Activated naive CD8-positive, alpha-beta T cell treated with anti-CD3 and anti-CD28 coated beads, Interleukin-2, amount 50 U/mL, for 24 hours (primary cell): ENCODE results near the gene DMD.
A peak's percentile ranks its signal among the peaks of the same experiment; 100 is the strongest.

Experiments
- ATAC-seq: fragments of 150-1000 bp; cut with Tn5 transposase; one replicate; pipeline ENCODE4 v1.10.0; 2021
- DNase-seq: peaks from one replicate; pipeline ENCODE4 v3.0.0; 2021
- H3K27ac Mint-ChIP-seq: one replicate; pipeline ENCODE4 v1.8.0; 2021; ENCODE audit warnings: mild to moderate bottlenecking, mixed read lengths
- H3K27me3 Mint-ChIP-seq: one replicate; pipeline ENCODE4 v1.8.0; 2021; ENCODE audit warnings: mixed read lengths
- H3K36me3 Mint-ChIP-seq: one replicate; pipeline ENCODE4 v1.8.0; 2021; ENCODE audit warnings: low read depth, mixed read lengths
- H3K4me1 Mint-ChIP-seq: one replicate; pipeline ENCODE4 v1.8.0; 2021; ENCODE audit warnings: mixed read lengths
- H3K4me3 Mint-ChIP-seq: one replicate; pipeline ENCODE4 v1.8.0; 2021; ENCODE audit warnings: mild to moderate bottlenecking, moderate library complexity, mixed read lengths
- H3K9me3 Mint-ChIP-seq: one replicate; pipeline ENCODE4 v1.8.0; 2021; ENCODE audit warnings: mixed read lengths

Gene DMD

DNA sequence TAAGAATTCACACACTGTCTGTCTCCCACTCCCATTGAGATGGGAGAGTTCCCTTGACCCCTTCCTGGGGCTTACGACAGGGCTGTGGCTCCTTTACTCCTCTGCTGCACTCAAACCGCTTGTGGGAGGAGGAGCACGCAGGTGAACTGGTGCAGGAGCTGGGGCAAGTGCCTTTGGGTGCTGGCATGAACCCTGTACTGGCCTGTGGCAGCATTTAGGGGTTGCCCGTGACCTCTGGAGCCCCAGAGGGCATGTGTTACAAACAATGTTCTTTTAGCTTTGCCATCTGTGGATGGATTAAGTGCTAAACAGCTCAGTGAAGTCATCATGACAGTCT is 2117.7 kb downstream of the DMD start:
- DNase-seq (no peak), ATAC-seq (no peak)
- Mint-ChIP-seq H3K27me3 (peaks cover 2% of the 10 kb centered on the region), H3K4me1 (peaks cover 5% of the 10 kb centered on the region), H3K4me3 (no peak overlapping the region), H3K27ac (no peak overlapping the region), H3K9me3 (no peaks in the 10 kb centered on the region), H3K36me3 (no peaks in the 10 kb centered on the region)

DNA sequence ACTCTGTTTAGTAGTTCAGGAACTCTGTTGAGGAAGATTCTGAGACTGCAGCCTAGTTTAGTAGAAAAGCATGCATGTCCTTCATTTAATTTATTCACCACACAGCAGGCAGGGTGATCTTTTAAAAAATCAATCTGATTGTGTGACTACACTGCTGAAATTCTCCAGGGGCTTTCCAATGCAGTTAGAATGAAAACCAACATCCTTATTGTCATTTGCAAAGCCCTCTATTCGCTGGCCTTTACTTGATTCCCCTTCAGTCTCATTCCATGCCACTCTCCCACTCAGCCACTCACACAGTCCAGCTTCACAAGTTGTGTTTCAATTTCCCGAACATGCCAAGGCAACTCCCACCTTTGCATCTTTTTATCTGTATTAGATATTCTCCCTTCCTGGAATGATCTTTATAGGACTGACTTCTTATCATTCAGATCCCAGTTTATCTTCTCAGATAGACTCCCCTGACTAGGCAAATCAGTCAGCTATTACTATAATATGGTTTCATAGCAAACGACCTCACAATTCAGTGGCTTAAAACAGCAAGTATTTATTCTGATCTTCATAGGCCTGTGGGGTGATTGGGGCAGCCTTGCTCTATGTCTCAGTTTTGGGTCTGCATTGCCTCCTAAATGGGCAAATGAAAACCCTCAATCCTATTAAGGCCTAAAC is 2118.2 kb downstream of the DMD start:
- Mint-ChIP-seq H3K27me3 (peaks cover 2% of the 10 kb centered on the region), H3K36me3 (no peaks in the 10 kb centered on the region), H3K27ac (no peak overlapping the region)

DNA sequence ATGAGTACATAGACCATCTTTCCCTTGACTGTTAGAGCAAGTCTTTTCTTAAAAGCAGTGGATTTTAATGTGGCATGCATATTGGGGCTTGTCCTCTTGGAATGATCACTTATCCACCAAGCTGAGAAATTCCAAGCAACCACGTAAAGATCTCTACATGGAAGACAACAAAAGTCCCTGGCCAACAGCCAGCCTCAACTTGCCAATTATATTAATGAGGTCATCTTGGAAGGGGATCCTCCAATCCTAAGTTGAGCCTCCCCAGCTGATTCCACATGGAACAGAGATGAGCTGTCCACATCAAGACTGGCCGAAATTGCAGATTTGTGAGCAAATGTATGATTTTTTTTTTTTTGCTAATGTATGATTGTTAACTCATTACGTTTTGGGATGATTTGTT is 2118.9 kb downstream of the DMD start:
- H3K36me3 Mint-ChIP-seq, result no peaks in the 10 kb centered on the region
- H3K9me3 Mint-ChIP-seq, result no peaks in the 10 kb centered on the region
- no peak overlapping the region for H3K27ac Mint-ChIP-seq
- ATAC-seq (no peak), DNase-seq (no peak)
- peaks cover 2% of the 10 kb centered on the region for H3K27me3 Mint-ChIP-seq
- H3K4me1 Mint-ChIP-seq, result peaks cover 5% of the 10 kb centered on the region
- H3K4me3 Mint-ChIP-seq, result no peak overlapping the region

More for the DNA sequence above, 2118.2 kb downstream of the DMD start:
- ATAC-seq (no peak), DNase-seq (no peak)
- Mint-ChIP-seq H3K4me3 (no peak overlapping the region), H3K4me1 (peaks cover 5% of the 10 kb centered on the region), H3K9me3 (no peaks in the 10 kb centered on the region)

DNA sequence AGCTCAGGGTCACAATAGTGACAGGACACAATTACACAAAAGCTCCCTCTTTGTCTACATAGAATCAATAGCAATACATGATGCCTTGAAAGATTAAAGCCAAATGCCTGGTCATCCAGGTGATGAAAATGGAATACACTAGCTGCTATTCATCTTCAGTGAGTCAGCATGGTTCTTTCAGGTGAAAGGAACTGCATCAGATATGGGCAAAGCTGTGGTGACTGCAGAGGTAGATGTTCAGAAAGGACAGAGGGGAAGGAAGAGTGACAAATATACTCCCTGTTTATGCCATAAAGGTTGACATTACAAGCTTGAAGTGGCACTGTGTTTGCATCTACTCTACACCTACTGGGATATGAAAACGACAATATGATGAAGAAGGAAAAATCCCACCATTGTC is 2119.5 kb downstream of the DMD start:
- Mint-ChIP-seq H3K9me3 (no peaks in the 10 kb centered on the region), H3K4me3 (no peak overlapping the region), H3K36me3 (no peaks in the 10 kb centered on the region), H3K27ac (no peak overlapping the region), H3K4me1 (peaks cover 5% of the 10 kb centered on the region), H3K27me3 (peaks cover 6% of the 10 kb centered on the region)
- ATAC-seq (no peak), DNase-seq (no peak)

DNA sequence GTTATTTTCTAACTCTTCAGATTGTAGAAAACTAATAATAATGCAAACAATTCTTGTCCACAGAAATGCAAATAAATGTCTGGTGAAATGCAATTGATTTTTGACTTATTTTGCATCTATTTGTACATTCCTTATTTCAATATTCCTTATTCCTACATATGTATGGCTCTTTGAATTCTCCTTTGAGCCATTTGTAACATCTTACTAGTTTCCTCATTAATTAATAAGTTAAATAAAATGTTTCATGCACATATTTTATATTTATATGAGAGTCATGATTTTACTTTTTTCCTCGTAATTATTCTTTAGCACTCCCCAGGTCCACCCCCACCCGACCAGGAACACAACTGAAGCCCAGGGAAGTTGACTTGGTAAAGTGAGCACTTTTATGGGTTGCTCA is 2136.8 kb downstream of the DMD start:
- no peaks in the 10 kb centered on the region for H3K27me3 Mint-ChIP-seq
- H3K4me1 Mint-ChIP-seq, result peaks cover 4% of the 10 kb centered on the region
- peaks cover 4% of the 10 kb centered on the region for H3K9me3 Mint-ChIP-seq
- no peak overlapping the region for H3K4me3 Mint-ChIP-seq
- no peak overlapping the region for H3K27ac Mint-ChIP-seq
- no peak for ATAC-seq
- H3K36me3 Mint-ChIP-seq, result no peaks in the 10 kb centered on the region
- no peak for DNase-seq

DNA sequence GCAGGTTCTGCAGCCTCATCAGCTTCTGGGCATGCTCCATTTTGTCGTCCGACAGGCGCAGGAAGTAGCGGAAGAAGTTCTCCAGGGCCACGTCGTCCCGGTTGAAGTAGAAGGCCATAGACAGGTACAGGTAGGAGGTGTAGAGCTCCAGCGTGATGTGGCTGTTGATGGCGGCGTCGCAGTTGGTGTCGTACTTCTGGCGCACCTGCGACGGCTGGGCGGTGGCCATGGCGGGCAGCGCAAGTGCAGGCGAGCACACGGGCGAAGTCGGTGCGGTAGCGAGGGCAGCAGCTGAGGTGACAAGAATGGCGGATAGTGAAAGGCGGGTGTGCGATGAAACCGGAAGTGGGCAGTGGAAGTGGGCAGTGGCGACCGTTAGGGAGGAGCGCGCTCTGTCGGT is 2139.6 kb downstream of the DMD start, which contains the start of gene FTHL17:
Gene FTHL17 (minus strand): TSS at position 317 of the 400 bp plus-strand sequence. CDS start 88 bp downstream, at position 229.
- no peak for ATAC-seq
- Mint-ChIP-seq H3K4me3 (no peak within 1 kb of the TSS), H3K27ac (no peak within 1 kb of the TSS), H3K27me3 (no peaks in the 10 kb centered on the region), H3K36me3 (no peaks in the 10 kb centered on the region), H3K4me1 (peaks cover 11% of the 10 kb centered on the region), H3K9me3 (peaks cover 4% of the 10 kb centered on the region)
- DNase-seq, result no peak

DNA sequence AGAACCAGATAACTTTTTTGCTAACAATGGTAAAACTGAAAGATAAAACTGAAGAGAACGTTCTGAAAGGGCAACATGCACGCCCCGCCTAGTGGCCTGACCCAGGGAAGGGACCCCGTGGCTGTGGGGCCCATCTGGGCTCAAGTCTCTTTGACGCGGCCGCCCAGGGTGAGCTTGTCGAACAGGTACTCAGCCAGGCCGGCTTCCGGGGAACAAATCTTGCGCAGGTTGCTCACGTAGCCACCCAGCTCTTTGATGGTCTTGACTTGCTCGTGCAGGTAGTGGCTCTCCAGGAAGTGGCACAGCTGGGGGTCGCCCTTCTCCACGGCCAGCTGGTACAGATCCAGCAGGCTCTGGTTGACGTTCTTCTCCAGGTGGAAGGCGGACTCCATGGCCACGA is 2140.1 kb downstream of the DMD start:
- Mint-ChIP-seq H3K4me1 (peaks cover 11% of the 10 kb centered on the region), H3K27me3 (no peaks in the 10 kb centered on the region), H3K36me3 (no peaks in the 10 kb centered on the region), H3K27ac (no peak overlapping the region), H3K4me3 (no peak overlapping the region), H3K9me3 (peaks cover 4% of the 10 kb centered on the region)
- DNase-seq, result no peak
- ATAC-seq, result no peak

DNA sequence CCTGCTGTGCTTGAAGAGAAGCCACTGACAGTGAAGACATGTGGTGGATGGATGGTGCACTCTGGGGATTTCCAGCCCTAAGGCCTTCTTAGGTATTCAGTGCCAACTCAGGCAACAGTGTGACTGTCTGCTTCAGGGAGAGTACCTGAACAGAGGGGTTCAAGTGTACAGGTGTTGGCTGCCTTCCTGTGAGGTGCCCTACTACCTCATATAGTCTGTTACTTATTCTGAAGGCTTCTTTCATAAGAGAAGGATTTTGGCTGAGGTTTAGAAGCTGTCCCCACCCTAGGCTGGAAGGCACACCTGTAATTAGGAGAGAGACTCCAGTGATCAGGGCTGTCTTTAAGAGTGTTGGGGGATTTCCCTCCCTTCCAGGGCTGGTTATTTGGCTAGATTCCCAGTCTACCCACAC is 2141.3 kb downstream of the DMD start:
- H3K27ac Mint-ChIP-seq, result no peak overlapping the region
- no peaks in the 10 kb centered on the region for H3K36me3 Mint-ChIP-seq
- H3K9me3 Mint-ChIP-seq, result peaks cover 4% of the 10 kb centered on the region
- no peaks in the 10 kb centered on the region for H3K27me3 Mint-ChIP-seq
- DNase-seq, result no peak
- H3K4me3 Mint-ChIP-seq, result no peak overlapping the region
- peaks cover 11% of the 10 kb centered on the region for H3K4me1 Mint-ChIP-seq
- ATAC-seq, result peak; percentile 68
